NB4 (cell line): Measurements from ENCODE around the gene CAPG.

Experiments used
- DNase-seq: peaks from one replicate; pipeline ENCODE4 v3.0.0; 2010; ENCODE audit warnings: low read depth
- H3K4me3 ChIP-seq: one replicate; pipeline ENCODE4 v1.5.1; 2011; ENCODE audit warnings: mild to moderate bottlenecking, low read depth, low read length, moderate library complexity
- MYC ChIP-seq: IDR thresholded peaks from 2 replicates; pipeline ENCODE4 v1.6.1; 2011; ENCODE audit warnings: low read depth, low read length
- POLR2A ChIP-seq: IDR thresholded peaks from 2 replicates; pipeline ENCODE4 v1.6.1; 2011; ENCODE audit warnings: mild to moderate bottlenecking; ENCODE audit not compliant: insufficient read length; ENCODE audit errors: extremely low read depth
- TF ChIP-seq, protein P1 (sequence below): IDR thresholded peaks from one replicate; pipeline ENCODE4 v1.5.1; 2012; ENCODE audit warnings: low read depth, low read length
- TF ChIP-seq, protein P2 (sequence below): IDR thresholded peaks from 2 replicates; pipeline ENCODE4 v1.6.1; 2011; ENCODE audit warnings: low read depth, low read length

CAPG gene

DNA sequence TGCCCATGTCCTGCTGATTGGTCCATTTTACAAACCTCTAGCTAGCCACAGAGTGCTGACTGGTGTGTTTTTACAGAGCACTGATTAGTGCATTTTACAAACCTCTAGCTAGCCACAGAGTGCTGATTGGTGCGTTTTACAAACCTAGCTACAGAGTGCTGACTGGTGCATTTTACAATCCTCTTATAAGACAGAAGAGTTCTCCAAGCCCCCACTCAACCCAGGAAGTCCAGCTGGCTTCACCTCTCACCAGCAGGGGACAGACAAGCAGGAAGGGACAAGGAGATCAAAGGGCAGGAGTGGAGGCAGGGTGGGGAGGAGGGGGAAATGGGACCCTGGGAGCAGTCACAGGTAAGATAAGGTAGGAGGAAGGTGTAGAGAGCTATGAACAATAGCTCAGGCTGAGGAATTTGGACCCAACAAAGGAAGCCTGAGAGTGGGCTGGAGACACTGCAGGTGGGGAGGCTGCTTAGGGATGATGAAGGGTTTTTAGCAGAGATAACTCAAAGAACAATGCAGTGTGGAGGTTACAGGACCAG is 45.5 kb upstream of the CAPG start:
- no peak overlapping the region for H3K4me3 ChIP-seq
- TF ChIP-seq, protein P1, sequence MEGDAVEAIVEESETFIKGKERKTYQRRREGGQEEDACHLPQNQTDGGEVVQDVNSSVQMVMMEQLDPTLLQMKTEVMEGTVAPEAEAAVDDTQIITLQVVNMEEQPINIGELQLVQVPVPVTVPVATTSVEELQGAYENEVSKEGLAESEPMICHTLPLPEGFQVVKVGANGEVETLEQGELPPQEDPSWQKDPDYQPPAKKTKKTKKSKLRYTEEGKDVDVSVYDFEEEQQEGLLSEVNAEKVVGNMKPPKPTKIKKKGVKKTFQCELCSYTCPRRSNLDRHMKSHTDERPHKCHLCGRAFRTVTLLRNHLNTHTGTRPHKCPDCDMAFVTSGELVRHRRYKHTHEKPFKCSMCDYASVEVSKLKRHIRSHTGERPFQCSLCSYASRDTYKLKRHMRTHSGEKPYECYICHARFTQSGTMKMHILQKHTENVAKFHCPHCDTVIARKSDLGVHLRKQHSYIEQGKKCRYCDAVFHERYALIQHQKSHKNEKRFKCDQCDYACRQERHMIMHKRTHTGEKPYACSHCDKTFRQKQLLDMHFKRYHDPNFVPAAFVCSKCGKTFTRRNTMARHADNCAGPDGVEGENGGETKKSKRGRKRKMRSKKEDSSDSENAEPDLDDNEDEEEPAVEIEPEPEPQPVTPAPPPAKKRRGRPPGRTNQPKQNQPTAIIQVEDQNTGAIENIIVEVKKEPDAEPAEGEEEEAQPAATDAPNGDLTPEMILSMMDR: no peak
- TF ChIP-seq POLR2A: no peak
- TF ChIP-seq, protein P2, sequence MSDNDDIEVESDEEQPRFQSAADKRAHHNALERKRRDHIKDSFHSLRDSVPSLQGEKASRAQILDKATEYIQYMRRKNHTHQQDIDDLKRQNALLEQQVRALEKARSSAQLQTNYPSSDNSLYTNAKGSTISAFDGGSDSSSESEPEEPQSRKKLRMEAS: no peak
- no peak for TF ChIP-seq MYC
- no peak for DNase-seq

DNA sequence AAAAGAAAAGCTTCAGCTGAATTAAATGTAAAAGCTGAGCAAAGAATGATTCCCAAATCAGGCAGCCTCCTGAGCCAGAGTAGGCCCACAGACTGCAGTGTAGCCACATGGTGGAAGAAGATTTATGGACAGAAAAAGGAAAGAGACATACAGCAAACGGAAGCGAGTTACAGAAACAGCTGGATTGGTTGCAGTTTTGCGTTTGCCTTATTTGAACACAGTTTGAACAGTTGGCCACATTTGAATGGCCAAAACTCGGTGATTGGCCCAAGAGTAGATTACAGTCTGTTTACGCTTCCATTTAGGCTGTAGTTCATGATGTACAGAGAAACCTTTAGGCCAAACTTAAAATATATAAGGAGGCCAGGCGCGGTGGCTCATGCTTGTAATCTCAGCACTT is 43.4 kb upstream of the CAPG start:
- H3K4me3 ChIP-seq: no peak overlapping the region
- no peak for DNase-seq
- TF ChIP-seq, protein P2: no peak
- no peak for TF ChIP-seq POLR2A

DNA sequence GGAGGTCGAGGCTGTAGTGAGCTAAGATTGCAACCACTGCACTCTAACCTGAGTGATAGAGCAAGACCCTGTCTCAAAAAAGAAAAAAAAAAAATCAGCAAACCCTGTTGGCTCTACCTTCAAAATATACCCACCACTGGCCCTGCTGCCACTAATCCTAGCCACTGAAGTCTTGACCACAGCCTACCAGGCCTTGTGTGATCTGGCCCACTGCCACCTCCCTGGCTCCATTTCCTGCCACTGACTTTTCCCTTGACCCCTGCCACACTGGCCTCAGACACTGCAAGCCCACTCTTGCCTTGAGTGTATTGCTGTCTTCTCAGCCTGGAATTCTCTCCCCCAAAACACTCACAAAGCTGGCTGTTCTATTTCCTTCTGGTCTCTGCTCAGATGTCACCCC is 42.1 kb upstream of the CAPG start:
- DNase-seq: no peak
- TF ChIP-seq, protein P1: no peak
- TF ChIP-seq POLR2A (no peak), MYC (no peak)
- TF ChIP-seq, protein P2: no peak
- no peak overlapping the region for H3K4me3 ChIP-seq

DNA sequence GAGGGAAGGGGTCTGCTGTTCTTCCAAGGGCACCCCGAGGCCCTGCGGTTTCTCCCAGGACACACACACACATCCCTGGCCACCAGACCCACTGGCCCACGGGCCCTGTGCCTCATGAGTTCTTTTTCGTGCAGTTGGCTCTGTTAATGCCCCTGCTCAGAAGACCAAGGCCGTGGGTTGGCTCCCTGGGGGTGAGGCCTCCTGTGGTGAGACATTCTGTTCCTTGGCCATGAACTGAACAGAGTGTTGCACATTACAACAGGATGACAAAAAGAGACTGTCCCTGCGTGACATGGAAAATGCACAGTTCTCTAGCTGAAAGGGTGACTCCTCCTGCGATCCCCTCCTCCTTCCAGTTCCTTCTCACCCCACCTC is 39.0 kb upstream of the CAPG start:
- peak; percentile 64 for DNase-seq
- TF ChIP-seq, protein P2: no peak
- TF ChIP-seq MYC: no peak
- TF ChIP-seq POLR2A: no peak
- TF ChIP-seq, protein P1: no peak
- no peak overlapping the region for H3K4me3 ChIP-seq

DNA sequence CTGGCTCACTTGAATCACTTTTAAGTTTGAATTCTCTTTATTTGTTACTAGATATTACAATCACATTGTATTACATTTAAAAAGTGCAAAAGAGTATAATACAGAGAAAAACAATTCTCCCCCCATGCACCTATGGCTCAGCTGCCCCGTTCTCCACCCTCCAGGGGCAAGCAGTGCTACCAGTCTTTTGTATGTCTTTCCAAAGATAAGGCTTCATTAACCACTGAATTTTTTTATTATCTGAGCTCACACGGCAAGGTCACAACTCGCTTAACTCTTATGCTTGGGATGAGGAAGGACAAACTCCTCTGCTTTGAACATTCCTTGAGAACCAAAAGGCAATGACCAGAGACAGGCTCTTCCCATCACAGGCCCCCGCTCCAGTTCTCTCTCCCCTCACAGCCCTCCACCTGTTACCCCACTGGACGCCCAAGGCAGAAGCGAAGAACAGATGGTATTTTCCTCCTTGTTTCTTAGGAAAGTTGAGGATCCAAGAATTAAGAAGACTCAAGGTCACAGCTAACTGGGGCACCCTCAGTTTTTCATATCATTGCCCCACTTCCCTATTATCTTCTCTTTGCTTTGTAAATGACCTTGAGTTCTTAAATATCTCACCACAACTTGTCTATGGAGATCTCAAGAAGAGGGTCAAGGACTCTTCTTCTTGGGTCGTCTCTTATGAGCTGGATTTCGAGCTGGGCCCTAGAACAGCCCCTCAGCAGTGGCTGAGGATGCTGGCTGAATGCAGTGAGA is 38.5 kb upstream of the CAPG start:
- TF ChIP-seq, protein P2: no peak
- TF ChIP-seq MYC (no peak), POLR2A (no peak)
- TF ChIP-seq, protein P1: no peak
- H3K4me3 ChIP-seq: no peak overlapping the region
- peak; percentile 34 for DNase-seq

DNA sequence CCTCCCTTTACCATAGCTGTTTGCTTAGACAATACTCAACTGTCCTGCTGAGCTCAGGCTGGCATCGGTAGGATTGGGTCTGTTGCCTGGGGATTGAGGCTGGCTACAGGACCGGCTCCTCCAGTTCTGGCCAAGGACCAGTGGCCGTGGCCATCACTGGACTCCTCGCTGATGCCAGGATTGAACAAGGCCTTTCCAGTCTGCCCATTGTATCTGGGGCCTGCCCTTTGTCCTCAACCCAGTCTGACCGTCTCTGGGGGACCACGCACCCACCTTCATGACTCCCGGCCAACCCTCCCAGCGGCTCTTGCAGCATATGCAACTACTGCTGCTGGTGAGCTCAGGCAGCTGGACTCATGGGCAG is 37.0 kb upstream of the CAPG start:
- H3K4me3 ChIP-seq: no peak overlapping the region
- TF ChIP-seq, protein P1: no peak
- TF ChIP-seq MYC (no peak), POLR2A (no peak)
- TF ChIP-seq, protein P2: no peak
- no peak for DNase-seq
